Measurements from ENCODE around the gene PDIK1L. TPM values are rescaled to one million over a fixed set of nuclear protein-coding genes. Genes with fewer than 3 reads are reported as not detected.
A peak's percentile ranks its signal among the peaks of the same experiment; 100 is the strongest.
"Not testable (repeated sequence)": the region's sequence is repeated elsewhere in the genome, so short reads cannot be mapped to it uniquely, and the experiment has no call there.

PDIK1L gene
- total RNA-seq, 1 donor from 2014 or later = 19.4 TPM

DNA sequence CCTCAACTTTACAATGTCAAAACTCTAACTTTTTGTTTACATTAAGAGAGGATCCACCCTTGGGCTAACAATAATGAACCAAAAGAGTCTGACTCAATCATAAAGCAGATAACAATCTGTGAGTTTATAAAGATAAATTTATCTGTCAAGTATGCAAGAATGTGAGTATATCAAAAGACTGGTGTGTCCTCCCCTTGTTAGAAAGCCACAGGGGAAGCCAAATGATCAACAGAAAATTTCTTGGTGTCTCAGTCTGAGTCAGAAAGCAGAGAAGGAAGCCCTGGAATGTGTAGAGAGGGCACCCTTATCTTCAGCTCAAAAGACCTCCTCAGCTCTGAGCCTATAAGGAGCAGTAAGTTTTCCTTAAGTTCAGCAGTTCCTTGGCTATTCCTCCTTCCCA is 13.9 kb upstream of the PDIK1L start:
- Mint-ChIP-seq H3K4me3 (no peak overlapping the region), H3K36me3 (no peaks in the 10 kb centered on the region), H3K9me3 (no peaks in the 10 kb centered on the region), H3K27ac (peak overlapping the region; percentile 92), H3K27me3 (ENCODE audit: low read depth) (no peaks in the 10 kb centered on the region), H3K4me1 (peaks cover 59% of the 10 kb centered on the region)
- DNase-seq (ENCODE audit: low spot score in 2 of 2, unreplicated experiment in 2 of 2) = no peak
- TF ChIP-seq, protein P1, sequence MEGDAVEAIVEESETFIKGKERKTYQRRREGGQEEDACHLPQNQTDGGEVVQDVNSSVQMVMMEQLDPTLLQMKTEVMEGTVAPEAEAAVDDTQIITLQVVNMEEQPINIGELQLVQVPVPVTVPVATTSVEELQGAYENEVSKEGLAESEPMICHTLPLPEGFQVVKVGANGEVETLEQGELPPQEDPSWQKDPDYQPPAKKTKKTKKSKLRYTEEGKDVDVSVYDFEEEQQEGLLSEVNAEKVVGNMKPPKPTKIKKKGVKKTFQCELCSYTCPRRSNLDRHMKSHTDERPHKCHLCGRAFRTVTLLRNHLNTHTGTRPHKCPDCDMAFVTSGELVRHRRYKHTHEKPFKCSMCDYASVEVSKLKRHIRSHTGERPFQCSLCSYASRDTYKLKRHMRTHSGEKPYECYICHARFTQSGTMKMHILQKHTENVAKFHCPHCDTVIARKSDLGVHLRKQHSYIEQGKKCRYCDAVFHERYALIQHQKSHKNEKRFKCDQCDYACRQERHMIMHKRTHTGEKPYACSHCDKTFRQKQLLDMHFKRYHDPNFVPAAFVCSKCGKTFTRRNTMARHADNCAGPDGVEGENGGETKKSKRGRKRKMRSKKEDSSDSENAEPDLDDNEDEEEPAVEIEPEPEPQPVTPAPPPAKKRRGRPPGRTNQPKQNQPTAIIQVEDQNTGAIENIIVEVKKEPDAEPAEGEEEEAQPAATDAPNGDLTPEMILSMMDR (IDR thresholded peaks at IDR 0.05; ENCODE audit: unreplicated experiment) = no peak

- Mint-ChIP-seq H3K9me3 (no peaks in the 10 kb centered on the region), H3K36me3 (no peaks in the 10 kb centered on the region), H3K27ac (peak overlapping the region; percentile 92), H3K27me3 (ENCODE audit: low read depth) (no peaks in the 10 kb centered on the region), H3K4me3 (no peak overlapping the region), H3K4me1 (peaks cover 53% of the 10 kb centered on the region)
- DNase-seq (ENCODE audit: low spot score in 2 of 2, unreplicated experiment in 2 of 2) = no peak
- TF ChIP-seq, protein P1 (IDR thresholded peaks at IDR 0.05; ENCODE audit: unreplicated experiment) = no peak
Observed at GRCh38 chr1:26098602-26099001, 13.0 kb upstream of the PDIK1L start.

- TF ChIP-seq, protein P1 (IDR thresholded peaks at IDR 0.05; ENCODE audit: unreplicated experiment) = no peak
- Mint-ChIP-seq H3K4me1 (peaks cover 43% of the 10 kb centered on the region), H3K36me3 (no peaks in the 10 kb centered on the region), H3K9me3 (no peaks in the 10 kb centered on the region), H3K4me3 (no peak overlapping the region), H3K27ac (peak overlapping the region; percentile 34), H3K27me3 (ENCODE audit: low read depth) (no peaks in the 10 kb centered on the region)
- no peak for DNase-seq (ENCODE audit: low spot score in 2 of 2, unreplicated experiment in 2 of 2)
Observed at GRCh38 chr1:26099780-26100179, 11.8 kb upstream of the PDIK1L start.

- not testable (repeated sequence) for DNase-seq (ENCODE audit: low spot score in 2 of 2, unreplicated experiment in 2 of 2); H3K4me3 Mint-ChIP-seq; H3K9me3 Mint-ChIP-seq; H3K27me3 Mint-ChIP-seq (ENCODE audit: low read depth); H3K36me3 Mint-ChIP-seq
- peaks cover 45% of the 10 kb centered on the region for H3K4me1 Mint-ChIP-seq
- peak overlapping the region; percentile 69 for H3K27ac Mint-ChIP-seq
Observed at GRCh38 chr1:26100204-26100603, 11.4 kb upstream of the PDIK1L start.

- H3K27me3 Mint-ChIP-seq (ENCODE audit: low read depth) = no peaks in the 10 kb centered on the region
- TF ChIP-seq, protein P1 (IDR thresholded peaks at IDR 0.05; ENCODE audit: unreplicated experiment) = no peak
- peak overlapping the region; percentile 79 for H3K27ac Mint-ChIP-seq
- H3K4me3 Mint-ChIP-seq = no peak overlapping the region
- H3K9me3 Mint-ChIP-seq = no peaks in the 10 kb centered on the region
- H3K36me3 Mint-ChIP-seq = no peaks in the 10 kb centered on the region
- peaks cover 34% of the 10 kb centered on the region for H3K4me1 Mint-ChIP-seq
- no peak for DNase-seq (ENCODE audit: low spot score in 2 of 2, unreplicated experiment in 2 of 2)
Observed at GRCh38 chr1:26102119-26102518, 9.5 kb upstream of the PDIK1L start.

DNA sequence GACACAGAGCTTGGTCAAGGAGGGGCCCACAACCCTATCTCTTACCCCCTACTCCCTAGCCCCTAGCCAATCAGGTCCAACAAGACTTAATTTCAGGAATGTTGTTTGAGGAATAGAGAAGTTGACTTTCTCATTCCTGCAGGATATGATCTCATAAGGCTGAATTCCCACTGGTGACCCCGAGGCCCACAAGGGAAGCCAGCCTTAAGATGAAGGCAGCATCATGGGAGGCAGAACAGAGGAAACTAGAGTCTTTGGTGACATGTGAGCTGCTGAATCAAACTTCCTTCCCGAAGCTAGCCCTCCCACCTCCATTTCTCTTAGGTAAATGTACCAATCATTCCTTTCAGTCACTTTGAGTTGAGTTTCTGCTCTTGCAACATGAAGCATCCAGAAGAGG is 9.1 kb upstream of the PDIK1L start:
- no peak overlapping the region for H3K4me3 Mint-ChIP-seq
- peak overlapping the region; percentile 79 for H3K27ac Mint-ChIP-seq
- DNase-seq (ENCODE audit: low spot score in 2 of 2, unreplicated experiment in 2 of 2) = no peak
- no peaks in the 10 kb centered on the region for H3K27me3 Mint-ChIP-seq (ENCODE audit: low read depth)
- H3K36me3 Mint-ChIP-seq = no peaks in the 10 kb centered on the region
- peaks cover 30% of the 10 kb centered on the region for H3K4me1 Mint-ChIP-seq
- no peaks in the 10 kb centered on the region for H3K9me3 Mint-ChIP-seq
- TF ChIP-seq, protein P1 (IDR thresholded peaks at IDR 0.05; ENCODE audit: unreplicated experiment) = no peak
